Endodermal cell (in vitro differentiated cells): ENCODE results near the gene OR8D1. TPM values are rescaled to one million over a fixed set of nuclear protein-coding genes. Genes with fewer than 3 reads are reported as not detected.
A peak's percentile ranks its signal among the peaks of the same experiment; 100 is the strongest.
"Not testable (repeated sequence)": the region's sequence is repeated elsewhere in the genome, so short reads cannot be mapped to it uniquely, and the experiment has no call there.

ENCODE experiments used
- DNase-seq: peaks from one replicate; pipeline ENCODE4 v3.0.0-alpha.2; 2017
- H3K27ac ChIP-seq: 2 replicates; pipeline ENCODE4 v1.5.1; 2013; ENCODE audit warnings: mild to moderate bottlenecking, low read depth, low read length, moderate library complexity
- H3K27me3 ChIP-seq: 2 replicates; pipeline ENCODE4 v1.6.1; 2013; ENCODE audit warnings: mild to moderate bottlenecking, low read length, moderate library complexity; ENCODE audit not compliant: insufficient read depth, control insufficient read depth, poor library complexity, severe bottlenecking
- H3K36me3 ChIP-seq: 2 replicates; pipeline ENCODE4 v1.7.0; 2013; ENCODE audit warnings: mild to moderate bottlenecking, low read length, moderate library complexity; ENCODE audit not compliant: control insufficient read depth, insufficient read depth
- H3K4me1 ChIP-seq: one replicate; pipeline ENCODE4 v1.7.0; 2013; ENCODE audit warnings: low read length; ENCODE audit not compliant: control insufficient read depth, insufficient read depth
- H3K4me3 ChIP-seq: 2 replicates; pipeline ENCODE4 v1.5.1; 2013; ENCODE audit warnings: mild to moderate bottlenecking, low read length, moderate library complexity
- H3K9ac ChIP-seq: 2 replicates; pipeline ENCODE4 v1.6.1; 2013; ENCODE audit warnings: mild to moderate bottlenecking, low read length, moderate library complexity; ENCODE audit not compliant: poor library complexity, severe bottlenecking; ENCODE audit errors: extremely low read depth
- H3K9me3 ChIP-seq: 2 replicates; pipeline ENCODE4 v1.6.1; 2013; ENCODE audit warnings: mild to moderate bottlenecking, low read length, moderate library complexity; ENCODE audit not compliant: control insufficient read depth
- H3K27ac Mint-ChIP-seq: 2 replicates; pipeline ENCODE4 v1.8.0; 2020; ENCODE audit warnings: mixed read lengths
- H3K27me3 Mint-ChIP-seq: 2 replicates; pipeline ENCODE4 v1.8.0; 2021; ENCODE audit warnings: mild to moderate bottlenecking, mixed read lengths; ENCODE audit not compliant: insufficient read depth
- H3K36me3 Mint-ChIP-seq: 2 replicates; pipeline ENCODE4 v1.8.0; 2020; ENCODE audit warnings: low read depth, mixed read lengths
- H3K4me1 Mint-ChIP-seq: 2 replicates; pipeline ENCODE4 v1.8.0; 2020; ENCODE audit warnings: mixed read lengths
- H3K4me3 Mint-ChIP-seq: 2 replicates; pipeline ENCODE4 v1.8.0; 2020; ENCODE audit warnings: mild to moderate bottlenecking, moderate library complexity, mixed read lengths
- H3K9me3 Mint-ChIP-seq: 2 replicates; pipeline ENCODE4 v1.8.0; 2020; ENCODE audit warnings: mild to moderate bottlenecking, mixed read lengths
- CTCF ChIP-seq: fragments of 200-600 bp; sonication (generic); conservative IDR thresholded peaks from 2 replicates; pipeline ENCODE4 v1.5.0; 2021; ENCODE audit warnings: antibody characterized with exemption, mild to moderate bottlenecking
- WGBS, 2 experiments: methylation state at CpG; one replicate each; pipeline versions ENCODE4 v1.1.5 to v1.1.7; 2013; ENCODE audit warnings: missing lambda C conversion rate in 2 of 2, mixed read lengths in 1 of 2; ENCODE audit not compliant: insufficient coverage in 1 of 2, insufficient read length in 1 of 2; 5-methylcytosine and 5-hydroxymethylcytosine counted together
- total RNA-seq, 2 donors: library from RNA; stranded (reverse); fragmentation: NEBNext Ultra II Directional in 1 of 2; extraction: Animal tissue kit (Norgen Biotek cat#: 25700) in 1 of 2; gene quantifications; 2 replicates in 1 of 2; 3 replicates in 1 of 2; pipeline ENCODE4 v1.2.1, GENCODE V29; 2021

OR8D1 gene
- total RNA-seq, 2 donors from 2014 or later: not detected

GRCh38 chr11:124274000-124274399 is 39.7 kb downstream of the OR8D1 start:
- no peaks in the 10 kb centered on the region for H3K27me3 ChIP-seq
- no peaks in the 10 kb centered on the region for H3K4me1 ChIP-seq
- H3K9me3 Mint-ChIP-seq: no peaks in the 10 kb centered on the region
- H3K36me3 Mint-ChIP-seq: no peaks in the 10 kb centered on the region
- no peak overlapping the region for H3K4me3 Mint-ChIP-seq
- H3K27me3 Mint-ChIP-seq: no peaks in the 10 kb centered on the region
- H3K36me3 ChIP-seq: no peaks in the 10 kb centered on the region
- H3K9me3 ChIP-seq: no peaks in the 10 kb centered on the region
- H3K4me1 Mint-ChIP-seq: peaks cover 23% of the 10 kb centered on the region
- whole genome bisulfite sequencing, 2 experiments: 83 to 95% methylated on average over 1 to 2 of the region's 2 CpGs
- no peak for TF ChIP-seq CTCF
- DNase-seq: no peak
- no peak overlapping the region for H3K27ac Mint-ChIP-seq
- H3K27ac ChIP-seq: no peak overlapping the region
- H3K4me3 ChIP-seq: no peak overlapping the region
- H3K9ac ChIP-seq: no peak overlapping the region

- 86 to 100% methylated on average over 1 to 6 of the region's 7 CpGs for WGBS, 2 experiments
- peaks cover 17% of the 10 kb centered on the region for H3K4me1 Mint-ChIP-seq
- not testable (repeated sequence) for H3K9ac ChIP-seq, H3K36me3 ChIP-seq, H3K4me3 ChIP-seq, H3K4me1 ChIP-seq, H3K27ac Mint-ChIP-seq, DNase-seq, H3K4me3 Mint-ChIP-seq, H3K27me3 Mint-ChIP-seq, H3K9me3 ChIP-seq, H3K9me3 Mint-ChIP-seq, H3K27me3 ChIP-seq, H3K36me3 Mint-ChIP-seq, H3K27ac ChIP-seq
These were observed 42.9 kb downstream of the OR8D1 start for GRCh38 chr11:124270886-124271285.

GRCh38 chr11:124265041-124265440 is 48.7 kb downstream of the OR8D1 start:
- H3K27ac Mint-ChIP-seq, H3K27me3 ChIP-seq, H3K4me1 ChIP-seq, H3K36me3 Mint-ChIP-seq, H3K27ac ChIP-seq, H3K27me3 Mint-ChIP-seq, H3K9me3 Mint-ChIP-seq, DNase-seq, H3K4me3 Mint-ChIP-seq, H3K4me1 Mint-ChIP-seq, H3K36me3 ChIP-seq, H3K9me3 ChIP-seq, H3K9ac ChIP-seq, H3K4me3 ChIP-seq: not testable (repeated sequence)
- WGBS, 2 experiments: 92% methylated on average over 4 of the region's 4 CpGs; no CpG with 5 or more reads in 1 of the 2 experiments

GRCh38 chr11:124256076-124256475 is 57.7 kb downstream of the OR8D1 start, which contains the start of gene OR8G5:
OR8G5 (plus strand) TSS chr11:124256376; CDS start chr11:124264932, 8,556 bp downstream.
- Histone ChIP-seq H3K9me3 (no peaks in the 10 kb centered on the region), H3K9ac (no peak within 1 kb of the TSS), H3K27me3 (no peaks in the 10 kb centered on the region), H3K4me1 (peaks cover 17% of the 10 kb centered on the region), H3K27ac (no peak within 1 kb of the TSS), H3K36me3 (no peaks in the 10 kb centered on the region), H3K4me3 (peak within 1 kb of the TSS; percentile 56)
- WGBS, 2 experiments: 58 to 87% methylated on average over 3 to 4 of the region's 4 CpGs
- no peak for DNase-seq
- H3K27me3 Mint-ChIP-seq: peaks cover under 1% of the 10 kb centered on the region
- peak within 1 kb of the TSS; percentile 36 for H3K27ac Mint-ChIP-seq
- peaks cover 28% of the 10 kb centered on the region for H3K4me1 Mint-ChIP-seq
- H3K9me3 Mint-ChIP-seq: no peaks in the 10 kb centered on the region
- no peak for TF ChIP-seq CTCF
- no peak within 1 kb of the TSS for H3K4me3 Mint-ChIP-seq
- no peaks in the 10 kb centered on the region for H3K36me3 Mint-ChIP-seq

Other genes with a start within 250 kb of the OR8D1 start
- gene VWA5A, start 198.5 kb downstream of the OR8D1 start, total RNA-seq: 10 to 100 TPM; 38.3 to 65.4 TPM
- under 1 TPM in 1 of 2 donors, not detected in 1; 0.37 TPM for gene OR10D3, start 130.6 kb downstream of the OR8D1 start, total RNA-seq
- gene OR8G1, start 72.9 kb downstream of the OR8D1 start, total RNA-seq: under 1 TPM in 1 of 2 donors, not detected in 1; 0.11 TPM
- gene OR8G5, start 57.6 kb downstream of the OR8D1 start, total RNA-seq: under 1 TPM in 1 of 2 donors, not detected in 1; 0.18 TPM
- gene OR8D2, start 6.2 kb upstream of the OR8D1 start, total RNA-seq: not detected
- gene OR8B2, start 70.5 kb upstream of the OR8D1 start, total RNA-seq: not detected
- gene OR8B3, start 85.1 kb upstream of the OR8D1 start, total RNA-seq: not detected
- gene OR8B4, start 110.9 kb upstream of the OR8D1 start, total RNA-seq: not detected
- gene OR8B8, start 131.7 kb upstream of the OR8D1 start, total RNA-seq: not detected
- gene OR8B12, start 229.7 kb upstream of the OR8D1 start, total RNA-seq: not detected